WI38 (cell line): ENCODE results near the gene FAM76A.
"Not testable (repeated sequence)": the region's sequence is repeated elsewhere in the genome, so short reads cannot be mapped to it uniquely, and the experiment has no call there.

ENCODE experiments used
- H3K4me3 ChIP-seq: 2 replicates; pipeline ENCODE4 v1.5.1; 2011; ENCODE audit warnings: low read depth, mild to moderate bottlenecking, control low read depth, low read length
- CTCF ChIP-seq: IDR thresholded peaks from 2 replicates; pipeline ENCODE4 v1.5.1; 2012; ENCODE audit warnings: low read depth, mild to moderate bottlenecking, control low read depth, low read length

FAM76A gene

GRCh38 chr1:27807385-27807784 lies 81.6 kb downstream of the FAM76A start:
- no peak for TF ChIP-seq CTCF

GRCh38 chr1:27808131-27808530 lies 82.4 kb downstream of the FAM76A start:
- not testable (repeated sequence) for H3K4me3 ChIP-seq

More at GRCh38 chr1:27807385-27807784, 81.6 kb downstream of the FAM76A start:
- no peak overlapping the region for H3K4me3 ChIP-seq

- no peak overlapping the region for H3K4me3 ChIP-seq
- TF ChIP-seq CTCF = no peak
Measured at GRCh38 chr1:27809883-27810282, 84.1 kb downstream of the FAM76A start.

GRCh38 chr1:27811741-27812500 lies 86.2 kb downstream of the FAM76A start:
- no peak overlapping the region for H3K4me3 ChIP-seq
- no peak for TF ChIP-seq CTCF
